ENCODE data around the gene MYO1B. TPM values are rescaled to one million over a fixed set of nuclear protein-coding genes. Genes with fewer than 3 reads are reported as not detected.

Gene MYO1B
- total RNA-seq, 1 experiment from 2014 or later: not detected

- no peak overlapping the region for H3K4me3 ChIP-seq (ENCODE audit: low read length)
- H3K27me3 ChIP-seq (ENCODE audit: low read length): no peaks in the 10 kb centered on the region
- no peak for DNase-seq
- H3K36me3 ChIP-seq (ENCODE audit: insufficient read depth, low read length): no peaks in the 10 kb centered on the region
- H3K4me2 ChIP-seq (ENCODE audit: low read depth, low read length, poor library complexity, severe bottlenecking): no peak overlapping the region
- H3K79me2 ChIP-seq (ENCODE audit: low read length): no peaks in the 10 kb centered on the region
- no peaks in the 10 kb centered on the region for H3K9me3 ChIP-seq (ENCODE audit: low read length)
- no peak overlapping the region for H3K9ac ChIP-seq (ENCODE audit: low read length)
- H2AFZ ChIP-seq (ENCODE audit: low read length): no peak overlapping the region
- no peaks in the 10 kb centered on the region for H3K4me1 ChIP-seq (ENCODE audit: low read length)
- no peaks in the 10 kb centered on the region for H3K9me2 ChIP-seq (replicated peaks; ENCODE audit: insufficient read depth, low read length)
- H4K20me1 ChIP-seq (ENCODE audit: insufficient read depth, low read depth, low read length): no peaks in the 10 kb centered on the region
- H3K27ac ChIP-seq (ENCODE audit: low read length): no peak overlapping the region
Observed at GRCh38 chr2:191329841-191330240, 84.6 kb downstream of the MYO1B start.

GRCh38 chr2:191333911-191334357 lies 88.7 kb downstream of the MYO1B start:
- H3K27ac ChIP-seq (ENCODE audit: low read length): no peak overlapping the region
- H3K79me2 ChIP-seq (ENCODE audit: low read length): no peaks in the 10 kb centered on the region
- no peak overlapping the region for H2AFZ ChIP-seq (ENCODE audit: low read length)
- H3K36me3 ChIP-seq (ENCODE audit: insufficient read depth, low read length): no peaks in the 10 kb centered on the region
- no peaks in the 10 kb centered on the region for H3K4me1 ChIP-seq (ENCODE audit: low read length)
- no peaks in the 10 kb centered on the region for H4K20me1 ChIP-seq (ENCODE audit: insufficient read depth, low read depth, low read length)
- H3K9ac ChIP-seq (ENCODE audit: low read length): no peak overlapping the region
- no peaks in the 10 kb centered on the region for H3K9me3 ChIP-seq (ENCODE audit: low read length)
- H3K4me3 ChIP-seq (ENCODE audit: low read length): no peak overlapping the region
- H3K27me3 ChIP-seq (ENCODE audit: low read length): no peaks in the 10 kb centered on the region
- H3K9me2 ChIP-seq (replicated peaks; ENCODE audit: insufficient read depth, low read length): no peaks in the 10 kb centered on the region
- H3K4me2 ChIP-seq (ENCODE audit: low read depth, low read length, poor library complexity, severe bottlenecking): no peak overlapping the region
- DNase-seq: no peak

- no peaks in the 10 kb centered on the region for H3K9me3 ChIP-seq (ENCODE audit: low read length)
- no peak overlapping the region for H3K27ac ChIP-seq (ENCODE audit: low read length)
- H3K9me2 ChIP-seq (replicated peaks; ENCODE audit: insufficient read depth, low read length): no peaks in the 10 kb centered on the region
- no peaks in the 10 kb centered on the region for H3K4me1 ChIP-seq (ENCODE audit: low read length)
- H2AFZ ChIP-seq (ENCODE audit: low read length): no peak overlapping the region
- H3K9ac ChIP-seq (ENCODE audit: low read length): no peak overlapping the region
- H3K4me3 ChIP-seq (ENCODE audit: low read length): no peak overlapping the region
- H3K79me2 ChIP-seq (ENCODE audit: low read length): no peaks in the 10 kb centered on the region
- no peaks in the 10 kb centered on the region for H4K20me1 ChIP-seq (ENCODE audit: insufficient read depth, low read depth, low read length)
- H3K36me3 ChIP-seq (ENCODE audit: insufficient read depth, low read length): no peaks in the 10 kb centered on the region
- no peaks in the 10 kb centered on the region for H3K27me3 ChIP-seq (ENCODE audit: low read length)
- no peak for DNase-seq
- H3K4me2 ChIP-seq (ENCODE audit: low read depth, low read length, poor library complexity, severe bottlenecking): no peak overlapping the region
Observed at GRCh38 chr2:191335875-191336464, 90.8 kb downstream of the MYO1B start.

DNA sequence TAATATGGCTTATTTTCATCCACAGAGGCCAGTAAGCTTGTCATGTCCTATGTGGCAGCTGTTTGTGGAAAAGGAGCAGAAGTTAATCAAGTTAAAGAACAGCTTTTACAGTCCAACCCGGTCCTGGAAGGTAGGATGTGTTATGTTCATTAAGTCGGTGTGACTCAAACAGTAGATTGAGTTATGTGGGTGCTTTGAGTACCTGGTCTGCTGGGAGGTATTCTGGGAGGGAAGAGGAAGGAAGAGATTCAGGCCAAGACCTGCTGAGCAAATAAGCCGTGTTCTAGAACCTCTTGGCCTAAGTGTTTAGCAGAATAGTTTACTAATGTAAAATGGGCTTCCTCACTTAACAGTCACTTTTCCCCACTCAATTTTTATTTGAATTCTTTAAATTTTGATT lies 96.2 kb downstream of the MYO1B start:
- Histone ChIP-seq H3K79me2 (ENCODE audit: low read length) (no peaks in the 10 kb centered on the region), H3K27me3 (ENCODE audit: low read length) (no peaks in the 10 kb centered on the region), H3K4me2 (ENCODE audit: low read depth, low read length, poor library complexity, severe bottlenecking) (no peak overlapping the region), H3K9me3 (ENCODE audit: low read length) (no peaks in the 10 kb centered on the region), H2AFZ (ENCODE audit: low read length) (no peak overlapping the region), H3K9ac (ENCODE audit: low read length) (no peak overlapping the region), H3K27ac (ENCODE audit: low read length) (no peak overlapping the region), H3K4me3 (ENCODE audit: low read length) (no peak overlapping the region), H3K4me1 (ENCODE audit: low read length) (no peaks in the 10 kb centered on the region), H3K36me3 (ENCODE audit: insufficient read depth, low read length) (no peaks in the 10 kb centered on the region), H4K20me1 (ENCODE audit: insufficient read depth, low read depth, low read length) (no peaks in the 10 kb centered on the region), H3K9me2 (replicated peaks; ENCODE audit: insufficient read depth, low read length) (no peaks in the 10 kb centered on the region)
- DNase-seq: no peak

DNA sequence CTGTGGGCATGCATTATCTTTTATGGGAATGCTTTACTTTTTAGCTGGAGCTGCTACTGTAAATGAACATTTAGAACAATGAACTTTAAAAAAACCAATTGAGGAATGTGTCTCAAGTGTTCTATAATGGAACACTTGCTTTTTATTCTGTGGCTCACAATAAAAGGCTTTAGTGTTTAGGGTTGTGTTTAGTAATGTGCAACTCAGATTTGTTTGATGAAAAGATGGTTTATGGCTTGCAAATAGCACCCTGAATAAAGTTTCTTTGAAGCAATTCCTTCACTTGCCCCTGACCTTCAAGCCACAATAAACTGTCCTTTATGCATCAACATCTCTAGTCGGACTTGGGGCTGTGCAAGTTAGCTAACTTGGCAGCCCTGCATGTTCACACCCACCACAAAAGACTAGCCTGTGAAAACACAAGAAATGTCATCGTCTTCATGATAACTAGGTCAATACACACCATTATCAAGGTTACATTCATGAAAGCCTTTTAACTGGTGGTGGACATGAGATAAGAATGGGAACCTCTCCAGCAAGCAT lies 98.7 kb downstream of the MYO1B start:
- no peak overlapping the region for H3K27ac ChIP-seq (ENCODE audit: low read length)
- no peaks in the 10 kb centered on the region for H3K36me3 ChIP-seq (ENCODE audit: insufficient read depth, low read length)
- H2AFZ ChIP-seq (ENCODE audit: low read length): no peak overlapping the region
- H3K9me3 ChIP-seq (ENCODE audit: low read length): no peaks in the 10 kb centered on the region
- no peaks in the 10 kb centered on the region for H3K9me2 ChIP-seq (replicated peaks; ENCODE audit: insufficient read depth, low read length)
- no peaks in the 10 kb centered on the region for H3K79me2 ChIP-seq (ENCODE audit: low read length)
- H3K4me3 ChIP-seq (ENCODE audit: low read length): no peak overlapping the region
- H3K4me2 ChIP-seq (ENCODE audit: low read depth, low read length, poor library complexity, severe bottlenecking): no peak overlapping the region
- no peaks in the 10 kb centered on the region for H4K20me1 ChIP-seq (ENCODE audit: insufficient read depth, low read depth, low read length)
- H3K9ac ChIP-seq (ENCODE audit: low read length): no peak overlapping the region
- no peak for DNase-seq
- H3K27me3 ChIP-seq (ENCODE audit: low read length): no peaks in the 10 kb centered on the region
- H3K4me1 ChIP-seq (ENCODE audit: low read length): no peaks in the 10 kb centered on the region

DNA sequence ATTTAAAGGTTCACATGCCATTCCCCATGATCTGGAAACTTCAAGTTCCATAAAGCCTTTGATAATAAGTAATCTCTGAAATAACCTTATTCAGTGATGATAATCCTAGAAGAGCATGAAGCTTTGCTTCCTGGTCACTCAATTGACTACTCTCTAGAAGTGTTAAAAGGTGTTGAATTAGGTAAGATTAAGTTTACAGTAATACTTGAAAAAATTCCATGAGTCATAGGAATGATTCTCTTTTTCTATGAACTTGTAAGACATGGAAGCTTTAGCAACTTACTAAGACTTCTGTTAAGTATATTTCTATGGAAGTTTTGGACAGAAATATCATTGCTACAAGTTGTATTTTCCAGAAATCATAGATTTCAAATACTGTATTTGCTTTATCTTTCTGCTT lies 100.6 kb downstream of the MYO1B start:
- no peak overlapping the region for H3K4me3 ChIP-seq (ENCODE audit: low read length)
- H3K4me2 ChIP-seq (ENCODE audit: low read depth, low read length, poor library complexity, severe bottlenecking): no peak overlapping the region
- H4K20me1 ChIP-seq (ENCODE audit: insufficient read depth, low read depth, low read length): no peaks in the 10 kb centered on the region
- H3K79me2 ChIP-seq (ENCODE audit: low read length): no peaks in the 10 kb centered on the region
- no peaks in the 10 kb centered on the region for H3K9me2 ChIP-seq (replicated peaks; ENCODE audit: insufficient read depth, low read length)
- H3K9me3 ChIP-seq (ENCODE audit: low read length): no peaks in the 10 kb centered on the region
- H3K27ac ChIP-seq (ENCODE audit: low read length): no peak overlapping the region
- no peak for DNase-seq
- no peaks in the 10 kb centered on the region for H3K4me1 ChIP-seq (ENCODE audit: low read length)
- H3K36me3 ChIP-seq (ENCODE audit: insufficient read depth, low read length): no peaks in the 10 kb centered on the region
- no peak overlapping the region for H3K9ac ChIP-seq (ENCODE audit: low read length)
- H2AFZ ChIP-seq (ENCODE audit: low read length): no peak overlapping the region
- no peaks in the 10 kb centered on the region for H3K27me3 ChIP-seq (ENCODE audit: low read length)

- no peaks in the 10 kb centered on the region for H3K4me1 ChIP-seq (ENCODE audit: low read length)
- no peaks in the 10 kb centered on the region for H4K20me1 ChIP-seq (ENCODE audit: insufficient read depth, low read depth, low read length)
- no peaks in the 10 kb centered on the region for H3K27me3 ChIP-seq (ENCODE audit: low read length)
- H2AFZ ChIP-seq (ENCODE audit: low read length): no peak overlapping the region
- H3K4me2 ChIP-seq (ENCODE audit: low read depth, low read length, poor library complexity, severe bottlenecking): no peak overlapping the region
- H3K27ac ChIP-seq (ENCODE audit: low read length): no peak overlapping the region
- H3K9ac ChIP-seq (ENCODE audit: low read length): no peak overlapping the region
- no peak overlapping the region for H3K4me3 ChIP-seq (ENCODE audit: low read length)
- no peaks in the 10 kb centered on the region for H3K9me2 ChIP-seq (replicated peaks; ENCODE audit: insufficient read depth, low read length)
- H3K79me2 ChIP-seq (ENCODE audit: low read length): no peaks in the 10 kb centered on the region
- no peak for DNase-seq
- H3K36me3 ChIP-seq (ENCODE audit: insufficient read depth, low read length): no peaks in the 10 kb centered on the region
- H3K9me3 ChIP-seq (ENCODE audit: low read length): no peaks in the 10 kb centered on the region
Observed at GRCh38 chr2:191347154-191347553, 102.0 kb downstream of the MYO1B start.

GRCh38 chr2:191347881-191348280 lies 102.7 kb downstream of the MYO1B start:
- H3K4me3 ChIP-seq (ENCODE audit: low read length): no peak overlapping the region
- no peaks in the 10 kb centered on the region for H3K9me3 ChIP-seq (ENCODE audit: low read length)
- no peaks in the 10 kb centered on the region for H4K20me1 ChIP-seq (ENCODE audit: insufficient read depth, low read depth, low read length)
- no peaks in the 10 kb centered on the region for H3K9me2 ChIP-seq (replicated peaks; ENCODE audit: insufficient read depth, low read length)
- no peak overlapping the region for H3K9ac ChIP-seq (ENCODE audit: low read length)
- H2AFZ ChIP-seq (ENCODE audit: low read length): no peak overlapping the region
- H3K4me1 ChIP-seq (ENCODE audit: low read length): no peaks in the 10 kb centered on the region
- no peaks in the 10 kb centered on the region for H3K79me2 ChIP-seq (ENCODE audit: low read length)
- no peaks in the 10 kb centered on the region for H3K27me3 ChIP-seq (ENCODE audit: low read length)
- no peak overlapping the region for H3K4me2 ChIP-seq (ENCODE audit: low read depth, low read length, poor library complexity, severe bottlenecking)
- no peak overlapping the region for H3K27ac ChIP-seq (ENCODE audit: low read length)
- no peaks in the 10 kb centered on the region for H3K36me3 ChIP-seq (ENCODE audit: insufficient read depth, low read length)
- no peak for DNase-seq

Data from Karpas-422 (cell line).